ENCODE results near the gene TTC34.
"Not testable (repeated sequence)": the region's sequence is repeated elsewhere in the genome, so short reads cannot be mapped to it uniquely, and the experiment has no call there.

TTC34 gene

DNA sequence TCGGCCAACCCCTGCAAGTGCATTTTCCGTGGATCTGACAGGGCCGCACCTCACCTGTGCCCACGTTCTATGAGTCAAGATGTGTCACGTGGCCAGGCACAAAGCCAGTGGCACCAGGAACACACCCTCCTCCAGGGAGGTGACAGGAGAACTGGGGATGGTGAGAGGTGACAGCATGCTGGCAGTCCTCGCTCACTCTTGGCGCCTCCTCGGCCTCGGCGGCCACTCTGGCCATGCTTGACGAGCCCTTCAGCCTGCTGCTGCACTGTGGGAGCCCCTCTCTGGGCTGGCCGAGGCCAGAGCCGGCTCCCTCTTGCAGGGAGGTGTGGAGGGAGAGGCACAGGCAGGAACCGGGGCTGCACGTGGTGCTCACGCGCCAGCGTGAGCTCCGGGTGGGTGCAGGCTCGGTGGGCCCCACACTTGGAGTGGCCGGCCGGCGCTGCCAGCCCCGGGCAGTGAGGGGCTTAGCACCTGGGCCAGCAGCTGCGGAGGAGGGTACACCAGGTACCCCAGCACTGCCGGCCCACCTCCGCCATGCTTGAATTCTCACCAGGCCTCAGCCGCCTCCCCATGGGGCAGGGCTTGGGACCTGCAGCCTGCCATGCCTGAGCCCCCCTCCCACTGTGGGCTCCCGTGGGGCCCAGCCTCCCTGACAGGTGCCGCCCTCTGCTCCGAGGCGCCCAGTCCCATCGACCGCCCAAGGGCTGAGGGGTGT, 11.6 kb upstream of the TTC34 start:
- no peak for DNase-seq

DNA sequence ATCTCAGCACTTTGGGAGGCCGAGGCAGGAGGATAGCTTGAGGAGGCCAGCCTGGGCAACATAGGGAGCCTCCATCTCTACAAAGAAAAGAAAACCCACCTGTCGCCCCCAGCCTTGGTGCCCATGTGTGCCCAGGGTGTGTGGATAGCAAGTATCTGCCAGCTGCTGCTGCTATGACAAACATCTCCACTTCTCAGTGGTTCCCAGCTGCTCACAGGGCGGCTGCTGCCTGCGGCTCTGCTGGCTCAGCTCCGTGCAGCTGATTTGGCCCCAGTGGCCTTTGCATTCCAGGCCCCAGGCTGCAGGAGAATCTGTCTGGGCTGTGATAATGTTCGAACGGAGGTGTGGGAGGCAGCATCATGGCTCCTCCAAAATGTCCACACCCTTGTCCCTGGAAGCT, 10.6 kb upstream of the TTC34 start:
- DNase-seq, result no peak

DNA sequence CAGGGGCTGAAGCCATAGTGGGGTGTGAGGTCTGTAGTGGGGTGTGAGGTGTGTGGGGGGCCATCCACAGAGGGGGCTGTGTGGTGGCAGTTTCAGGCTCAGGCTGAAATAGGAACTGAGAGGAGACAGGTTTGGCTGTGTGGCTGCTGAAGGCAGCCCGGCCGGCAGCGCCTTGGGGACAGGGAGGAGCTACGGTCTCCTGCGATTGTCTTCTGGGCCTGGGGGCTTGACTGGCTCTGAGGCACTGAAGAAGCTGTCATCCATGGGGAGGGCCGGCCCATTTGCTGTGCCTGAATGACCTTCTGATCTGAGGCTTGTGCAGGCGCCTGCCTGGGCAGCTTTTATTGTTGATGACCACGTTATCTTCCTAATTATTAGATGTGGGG, 10.0 kb upstream of the TTC34 start:
- no peak for DNase-seq

DNA sequence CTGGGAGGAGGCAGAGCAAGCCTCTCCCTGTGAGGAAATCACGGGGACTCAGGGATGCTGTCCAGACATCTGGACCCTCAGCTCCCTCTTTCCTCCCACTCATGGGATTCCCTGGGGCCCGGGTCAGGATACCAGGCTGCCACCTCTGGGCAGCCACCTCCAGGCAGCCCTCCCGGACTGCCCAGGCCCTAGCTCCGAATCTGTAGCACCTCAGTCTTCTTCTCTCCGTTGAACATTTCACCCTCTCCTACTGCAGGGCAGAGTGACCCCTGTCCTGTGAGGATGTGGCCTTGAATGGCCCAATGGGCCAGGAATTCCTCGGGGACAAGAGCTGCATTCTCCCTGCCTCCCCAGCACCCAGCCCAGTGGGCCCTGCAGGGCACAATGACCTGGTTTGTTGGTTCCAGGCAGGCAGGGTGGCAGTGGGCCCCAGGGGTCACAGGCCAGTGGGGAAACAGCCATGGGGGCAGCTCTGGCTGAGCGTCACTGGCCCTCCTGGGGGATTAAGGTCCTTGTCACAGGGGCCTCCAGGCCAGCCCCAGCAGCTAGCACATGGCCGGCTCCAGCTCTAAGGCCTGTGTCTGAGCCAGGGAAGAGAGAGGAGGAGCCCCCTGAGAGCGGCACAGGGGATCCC, 9.5 kb upstream of the TTC34 start:
- DNase-seq, result no peak

DNA sequence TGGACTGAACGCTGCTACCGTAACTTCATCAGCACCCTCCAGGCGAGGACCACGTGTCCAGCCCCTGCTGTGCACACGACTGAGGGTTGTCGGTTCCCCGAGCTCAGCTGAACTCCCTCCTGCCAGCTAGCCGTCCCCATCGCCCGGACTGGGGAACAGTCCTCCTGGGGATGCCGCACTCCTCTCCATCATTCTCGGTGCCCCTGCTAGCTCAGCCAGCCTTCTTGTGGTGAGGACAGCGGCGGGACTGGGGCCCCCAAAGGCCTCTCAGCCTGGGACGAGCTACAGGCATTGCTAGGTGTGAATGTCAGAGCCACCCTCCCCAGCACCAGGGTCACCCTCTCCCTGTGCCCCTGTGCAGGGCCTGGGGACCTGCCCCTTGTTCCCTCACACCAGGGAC, 8.8 kb upstream of the TTC34 start:
- no peak for DNase-seq

DNA sequence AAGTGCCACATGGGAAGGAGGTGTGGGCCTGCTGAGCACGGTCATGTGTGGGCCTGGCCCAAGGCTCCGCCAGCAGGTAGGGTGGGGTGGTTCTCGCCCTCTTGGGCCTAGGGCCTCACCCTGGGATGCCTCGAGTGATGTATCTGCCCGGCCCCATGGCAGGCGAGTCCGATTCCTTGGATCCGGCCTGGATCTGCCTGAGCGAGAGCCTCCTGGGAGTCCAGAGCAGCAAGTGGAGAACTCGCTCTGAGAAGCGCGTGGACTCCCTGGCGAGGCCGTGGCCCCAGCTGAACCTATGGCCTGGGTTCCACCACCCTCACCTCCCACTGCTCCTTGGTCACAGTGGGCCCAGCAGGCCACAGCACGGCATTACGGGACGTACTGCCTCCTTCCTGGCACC, 8.2 kb upstream of the TTC34 start:
- DNase-seq, result no peak

DNA sequence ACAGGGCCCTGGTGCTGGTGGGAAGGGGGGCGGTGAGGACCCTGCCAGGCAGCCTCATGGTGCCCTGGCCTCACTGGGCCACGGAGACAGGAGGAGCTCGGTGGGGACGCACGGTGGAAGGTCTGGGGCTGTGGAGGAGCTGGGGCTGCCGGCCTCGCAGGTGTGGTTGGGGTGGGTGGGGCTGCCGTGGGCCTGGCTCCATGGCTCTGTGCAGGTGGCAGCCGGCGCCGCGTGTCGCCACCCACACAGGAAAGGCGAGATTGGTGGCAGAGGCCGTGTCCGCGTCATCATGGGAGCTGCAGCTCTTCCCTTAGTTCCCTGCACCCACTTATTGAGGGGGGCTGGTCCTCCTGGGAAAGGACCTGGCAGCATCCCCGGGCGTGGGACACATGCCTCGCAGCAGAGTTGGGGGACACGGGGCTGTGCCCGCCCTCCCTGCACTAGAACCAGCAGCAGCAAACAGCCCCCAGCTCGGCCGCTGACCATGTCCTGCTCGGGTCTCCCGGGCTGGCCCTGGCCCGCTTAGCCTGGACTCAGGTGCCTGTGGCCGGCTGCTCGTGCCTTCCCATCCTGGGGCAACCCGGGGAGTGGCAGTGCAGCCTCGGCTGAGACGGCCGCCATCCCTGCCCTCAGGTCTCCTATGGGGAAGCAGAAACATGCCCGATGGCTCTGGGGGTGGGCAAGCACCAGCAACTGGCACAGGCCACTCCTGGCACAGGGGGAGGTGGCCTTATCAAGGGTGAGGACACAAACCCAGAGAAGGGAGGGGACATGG, 7.5 kb upstream of the TTC34 start:
- no peak for DNase-seq

DNA sequence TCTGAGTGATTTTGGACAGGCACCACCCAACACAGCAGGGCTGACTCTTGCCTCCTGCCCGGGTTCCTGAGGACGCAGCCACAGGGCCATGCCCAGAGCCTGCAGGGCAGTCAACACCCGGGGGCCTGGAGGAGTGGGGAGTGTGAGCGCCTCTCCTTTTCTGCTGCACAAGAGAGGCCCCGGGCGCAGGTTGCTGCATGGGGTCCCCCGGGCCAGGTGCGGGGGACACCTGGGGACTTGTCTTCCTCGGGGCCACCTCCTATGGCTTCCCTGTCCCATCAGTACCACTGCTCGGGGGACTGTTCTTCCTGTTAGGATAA, 6.9 kb upstream of the TTC34 start:
- no peak for DNase-seq

DNA sequence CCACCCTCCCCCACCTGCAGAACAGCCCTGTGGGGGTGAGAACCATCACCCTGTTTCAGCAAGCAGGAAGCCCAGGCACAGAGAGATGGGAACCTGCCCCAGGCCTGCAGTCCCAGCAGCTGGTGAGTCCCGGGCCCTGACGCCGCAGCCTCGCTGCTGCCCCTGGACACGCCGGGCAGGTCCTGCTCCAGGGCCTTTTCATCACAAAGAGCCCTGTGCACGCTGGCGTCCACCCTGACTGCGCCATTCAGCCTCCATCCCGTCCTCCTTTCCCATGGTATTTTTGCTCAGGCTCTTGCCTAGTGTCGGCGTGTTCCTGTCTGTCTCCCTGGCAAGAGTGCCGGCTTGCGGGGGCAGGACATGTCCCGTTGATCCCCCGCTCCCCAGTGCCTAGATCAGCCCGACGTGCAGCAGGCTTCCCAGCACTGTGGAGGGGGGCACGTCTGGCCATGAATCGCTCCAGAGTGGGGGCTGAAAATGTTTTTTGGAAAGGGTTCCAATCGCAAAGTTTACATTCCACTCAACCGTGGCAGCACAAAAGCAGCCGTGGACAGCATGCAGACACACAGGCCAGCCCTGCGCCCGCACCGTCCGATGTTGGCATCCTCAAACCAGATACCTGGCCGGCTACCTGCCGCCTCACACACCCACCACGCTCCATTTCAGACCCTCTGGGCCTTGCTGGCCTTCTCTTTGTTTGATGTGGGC, 6.3 kb upstream of the TTC34 start:
- DNase-seq, result no peak

DNA sequence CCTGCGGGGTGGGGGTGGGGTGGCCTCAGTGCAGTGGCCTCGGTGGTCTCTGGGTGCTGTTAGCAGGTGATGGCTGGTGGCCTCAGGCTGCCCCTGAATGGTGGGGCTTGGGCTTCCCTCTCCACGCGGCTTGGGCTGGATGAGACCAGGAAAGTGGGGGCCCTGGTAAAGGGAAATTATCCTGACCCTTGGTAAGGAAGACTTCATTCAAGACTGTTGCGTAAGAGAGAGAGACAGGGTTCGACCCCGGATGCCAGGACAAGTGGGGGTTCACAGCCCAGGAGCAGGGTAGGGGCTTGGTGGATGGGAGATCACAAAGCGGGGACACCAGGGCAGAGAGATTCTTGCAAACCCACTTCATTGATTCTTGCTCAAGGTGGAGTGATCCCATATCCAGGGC, 5.5 kb upstream of the TTC34 start:
- no peak for DNase-seq

DNA sequence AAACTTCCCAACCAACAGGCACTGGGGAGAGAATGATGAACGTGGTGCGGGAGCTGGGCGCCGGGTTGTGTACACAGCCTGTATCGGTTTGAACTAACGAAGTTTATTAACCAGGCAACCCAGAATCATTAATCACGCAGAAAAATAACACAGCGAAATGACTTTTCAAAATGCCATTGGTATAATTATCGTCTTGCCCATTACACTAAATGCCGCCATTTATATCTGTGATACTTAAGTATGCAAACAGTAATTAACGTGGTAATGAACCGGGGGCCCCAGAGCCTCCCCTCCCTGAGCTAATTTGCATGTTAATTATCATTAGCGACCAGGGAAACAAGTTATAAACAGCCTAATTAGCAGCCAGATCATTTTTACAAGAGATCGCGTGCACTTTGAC, 5.1 kb upstream of the TTC34 start:
- no peak for DNase-seq

DNA sequence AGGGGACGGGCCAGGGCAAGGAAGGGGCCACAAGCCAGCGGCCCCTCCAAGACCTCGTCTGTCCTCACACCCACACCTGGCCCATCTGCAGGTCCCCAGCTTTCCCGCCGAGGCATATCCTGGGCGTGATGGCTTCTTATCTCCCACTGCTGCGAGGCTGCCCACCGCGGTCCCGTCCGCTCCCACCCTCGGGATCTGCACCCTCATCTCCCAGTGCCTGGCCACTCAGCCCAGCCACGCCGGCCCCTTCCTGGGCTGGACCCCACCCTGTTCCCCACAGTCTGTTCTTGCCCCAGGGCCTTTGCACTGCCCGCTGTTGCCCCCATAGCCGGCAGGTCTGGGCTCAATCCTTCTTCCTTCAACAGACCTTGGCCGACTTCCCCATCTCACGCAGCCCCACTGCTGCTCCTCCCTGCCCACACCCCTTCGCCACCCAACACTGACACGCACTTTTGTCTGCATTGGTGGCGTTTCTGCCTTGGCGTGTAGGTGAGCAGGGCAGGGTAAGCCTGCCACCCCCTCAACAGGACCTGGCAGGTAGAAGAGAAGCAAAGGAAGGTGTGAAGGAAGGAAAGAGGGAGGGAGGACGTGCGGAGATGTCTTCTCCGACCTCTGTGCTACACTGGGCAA, 4.4 kb upstream of the TTC34 start:
- no peak for DNase-seq

DNA sequence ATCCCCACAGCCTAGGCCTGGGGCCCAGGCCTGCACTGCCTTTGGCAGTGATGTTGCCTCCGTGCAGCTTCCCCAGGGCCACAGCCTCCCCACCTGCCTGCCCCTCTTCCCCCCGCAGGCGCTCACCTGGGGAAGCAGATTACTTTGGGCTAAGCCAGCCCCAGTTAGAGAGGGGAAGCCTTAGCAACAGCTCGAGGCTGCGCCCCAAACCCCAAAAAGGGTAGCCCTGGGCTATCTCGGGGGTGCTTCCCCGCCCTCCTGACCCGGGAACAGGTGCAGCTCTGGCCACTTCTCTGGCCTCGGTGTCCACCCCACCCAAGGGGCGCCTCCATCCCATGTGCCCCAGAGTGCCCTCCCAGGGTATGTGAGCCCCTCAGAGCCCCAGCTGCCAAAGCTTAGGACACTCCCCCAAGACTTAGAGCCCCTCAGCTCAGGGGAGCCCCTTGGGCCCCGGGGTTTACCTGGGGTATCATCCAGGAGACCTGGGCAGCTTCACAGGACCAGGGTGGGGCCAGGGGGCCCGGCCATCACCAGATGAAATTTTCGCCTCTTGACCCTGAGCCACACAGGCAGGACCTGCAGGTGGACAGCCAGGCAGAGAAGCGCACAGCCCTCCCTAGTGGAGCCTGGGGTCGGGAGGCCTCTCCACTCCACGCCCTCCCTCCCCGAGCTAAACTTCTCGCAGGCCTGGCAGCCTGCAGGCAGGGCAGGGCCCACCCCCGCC, 3.3 kb upstream of the TTC34 start:
- no peak for DNase-seq

DNA sequence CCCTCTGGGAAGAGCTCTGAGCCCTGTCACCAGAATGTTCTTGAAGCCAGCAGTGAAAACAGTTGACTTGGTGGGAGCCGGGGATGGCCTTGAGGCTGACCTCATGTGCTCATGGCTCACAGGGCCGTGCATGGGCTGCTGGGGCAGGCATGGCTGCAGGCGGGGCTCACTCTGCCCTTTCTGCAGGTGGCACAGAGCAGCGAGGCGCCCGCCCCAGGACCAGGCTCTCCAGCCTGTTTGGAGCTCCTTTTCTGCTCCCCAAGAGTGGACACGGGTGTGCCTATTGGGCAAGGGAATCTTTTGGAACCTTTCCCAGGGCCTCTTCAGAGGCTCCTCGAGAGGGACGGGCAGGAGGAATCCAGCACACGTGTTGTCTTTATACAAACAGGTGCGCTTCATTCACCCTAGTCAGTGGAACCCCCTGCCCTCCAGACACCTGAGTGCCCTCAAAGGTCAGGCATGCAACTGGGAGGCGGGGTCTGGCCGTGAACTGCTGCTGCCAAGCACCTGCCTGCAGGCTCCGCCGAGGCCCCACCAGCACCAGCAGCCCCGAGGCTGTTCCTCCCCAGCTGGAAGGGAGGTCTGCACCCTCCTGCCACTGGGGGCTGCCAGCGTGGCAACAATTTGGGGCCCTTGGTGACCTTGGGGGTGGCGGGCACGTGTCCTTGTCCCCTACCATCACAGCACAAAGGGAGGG, 2.6 kb upstream of the TTC34 start:
- no peak for DNase-seq

DNA sequence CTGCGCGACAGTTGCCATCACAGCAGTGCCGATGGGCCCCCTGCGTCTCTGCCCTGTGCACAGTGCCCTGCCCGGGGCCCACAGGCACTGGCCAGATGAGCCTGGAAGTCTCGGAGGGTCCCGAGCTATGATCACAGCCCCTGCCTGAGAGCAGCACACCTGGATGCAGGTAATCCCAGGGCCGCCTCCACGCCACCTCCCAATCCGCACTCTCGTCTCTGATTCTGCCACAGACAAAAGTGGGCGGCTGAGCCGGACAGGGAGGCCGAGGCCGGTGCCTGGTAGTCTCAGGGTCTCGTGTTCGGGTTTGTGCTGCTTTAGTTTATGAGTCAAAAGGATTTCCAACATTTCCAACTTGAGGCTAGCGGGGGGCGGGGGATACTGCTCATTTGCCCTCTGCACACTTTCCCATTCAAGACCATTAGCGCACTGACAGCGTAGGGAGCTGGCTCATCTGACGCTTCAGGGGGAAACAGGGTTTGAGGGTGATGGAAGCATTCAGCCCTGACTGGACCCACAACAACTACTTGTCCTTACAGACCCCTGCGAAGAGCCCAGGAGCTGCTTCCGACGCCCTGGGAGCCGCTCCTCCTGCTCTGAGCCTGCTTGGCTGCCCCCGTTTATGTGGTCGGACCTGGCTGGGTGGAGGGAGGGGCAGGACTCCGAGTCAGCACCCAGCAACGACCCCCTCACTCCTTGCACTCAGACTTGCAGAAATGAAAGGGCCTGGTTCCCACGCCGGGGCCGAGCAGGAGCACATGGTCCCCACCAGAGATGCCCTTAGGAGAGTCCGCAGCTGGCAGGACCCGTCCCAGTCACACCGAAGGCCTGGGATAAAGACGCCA, 1.8 kb upstream of the TTC34 start:
- DNase-seq, result no peak

DNA sequence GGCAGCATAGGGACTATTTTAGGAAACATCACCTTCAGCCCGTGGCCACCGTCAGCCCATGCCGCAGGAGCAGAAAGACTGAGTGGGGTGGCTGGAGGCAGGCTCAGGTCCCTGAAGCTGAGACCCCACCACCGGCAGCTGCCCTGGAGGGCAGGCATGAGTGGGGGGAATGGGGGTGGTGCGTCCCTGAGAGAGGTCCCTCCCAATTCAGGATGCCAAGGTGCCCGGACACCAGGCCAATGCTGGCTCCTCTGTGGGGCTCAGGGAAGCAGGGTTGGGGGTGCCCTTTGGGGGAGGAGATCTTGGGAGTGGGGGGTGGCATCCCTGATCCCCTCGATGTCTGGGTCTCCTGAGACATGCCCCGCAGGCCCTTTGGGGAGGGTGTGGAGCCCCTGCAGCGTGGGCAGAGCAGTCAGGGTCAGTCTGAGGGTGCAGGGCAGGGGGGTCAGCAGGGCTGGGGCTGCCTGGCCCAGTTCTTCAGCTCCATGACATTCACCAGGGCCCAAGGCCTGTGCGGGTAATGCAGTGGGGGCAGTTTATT, 998 bp upstream of the TTC34 start:
- no peak for DNase-seq

DNA sequence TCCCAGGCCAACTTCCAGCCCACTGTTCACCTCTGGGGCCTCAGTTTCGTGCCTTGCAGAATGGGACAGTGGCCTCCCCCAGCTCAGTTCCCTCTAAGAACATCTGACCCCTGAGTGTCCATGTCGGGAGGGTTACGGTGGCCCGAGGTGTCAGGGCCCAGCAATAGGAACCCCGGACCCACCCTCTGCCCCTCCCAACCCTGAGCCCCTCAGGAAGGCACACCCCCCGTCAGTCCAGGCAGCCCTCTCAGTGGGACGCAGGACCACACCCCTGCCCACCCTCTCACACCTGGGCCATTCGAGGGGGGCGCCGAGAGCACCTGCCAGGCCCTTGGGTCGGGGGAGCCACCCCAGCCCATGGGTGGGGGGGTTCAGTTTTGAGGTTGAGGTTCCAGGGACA, 447 bp downstream of the TTC34 start:
- DNase-seq, result no peak

DNA sequence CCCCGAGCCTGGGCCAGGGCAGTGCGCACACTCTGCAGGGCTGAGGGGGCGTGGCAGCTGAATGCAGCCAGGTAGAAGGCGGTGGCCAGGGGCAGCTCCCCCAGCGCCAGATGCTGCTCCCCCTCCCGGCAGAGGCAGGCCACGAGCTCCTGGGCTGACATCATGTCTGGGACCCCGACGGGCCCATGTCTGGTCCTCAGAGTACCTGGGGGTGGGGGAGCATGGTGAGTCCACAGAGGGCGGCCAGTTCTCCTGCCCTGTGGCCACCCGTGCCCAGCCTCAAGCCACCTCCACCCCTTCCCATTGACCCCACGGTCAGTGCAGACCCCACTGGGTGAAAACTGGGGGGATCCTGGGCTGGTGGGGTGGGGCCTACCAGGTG, 838 bp downstream of the TTC34 start:
- no peak for DNase-seq

DNA sequence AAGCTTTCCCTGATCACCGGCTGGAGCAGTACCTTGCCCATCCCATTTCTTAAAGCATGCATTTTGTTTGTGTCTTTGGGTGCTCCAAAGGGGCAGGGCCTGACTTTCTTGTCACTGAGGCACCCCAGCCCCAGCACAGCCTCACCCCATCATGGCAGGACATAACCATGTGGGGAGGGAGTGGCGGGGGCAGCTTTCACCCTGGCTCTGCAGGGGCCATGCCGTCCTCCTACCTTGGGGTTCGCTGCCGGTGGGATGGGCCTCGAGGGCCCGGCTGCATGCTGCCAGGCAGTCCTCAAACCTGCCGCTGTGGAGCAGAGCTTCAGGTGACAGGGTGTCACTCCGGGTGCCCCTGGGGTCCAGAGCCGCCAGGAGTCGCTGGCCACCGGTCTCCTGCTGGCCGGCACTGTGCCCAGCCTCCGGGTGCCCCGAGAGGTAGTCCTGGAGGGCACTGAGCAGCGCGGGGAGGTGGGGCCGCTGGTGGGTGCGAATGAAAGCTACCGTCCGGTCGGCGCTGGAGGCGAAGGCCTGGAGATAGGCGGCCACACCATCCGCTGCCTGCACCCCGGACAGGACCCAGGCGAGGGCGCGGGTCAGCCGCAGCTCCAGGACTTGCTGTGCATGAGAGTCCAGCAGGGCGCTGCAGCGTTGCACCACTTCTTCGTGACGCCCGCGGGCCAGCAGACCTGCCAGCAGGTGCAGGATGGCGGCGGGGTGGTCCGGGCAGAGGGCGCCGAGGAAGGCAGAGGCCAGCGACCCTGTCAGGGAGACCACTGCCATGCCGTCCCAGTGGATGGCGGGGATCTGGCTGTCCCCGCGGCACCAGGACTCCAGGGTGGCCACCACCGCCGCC, 1.5 kb downstream of the TTC34 start:
- no peak for DNase-seq

DNA sequence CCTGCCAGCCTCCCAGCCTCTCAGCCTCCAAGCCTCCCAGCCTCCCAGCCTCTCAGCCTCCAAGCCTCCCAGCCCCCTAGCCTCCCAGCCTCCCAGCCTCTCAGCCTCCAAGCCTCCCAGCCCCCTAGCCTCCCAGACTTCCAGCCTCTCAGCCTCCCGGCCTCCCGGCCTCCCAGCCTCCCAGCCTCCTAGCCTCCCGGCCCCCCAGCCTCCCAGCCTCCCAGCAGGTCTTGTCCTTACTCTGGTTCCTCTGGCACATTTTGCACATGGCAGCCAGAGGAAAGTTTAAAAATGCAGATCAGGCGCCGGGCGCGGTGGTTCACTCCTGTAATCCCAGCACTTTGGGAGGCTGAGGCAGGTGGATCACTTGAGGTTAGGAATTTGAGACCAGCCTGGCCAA, 2.5 kb downstream of the TTC34 start:
- DNase-seq, result not testable (repeated sequence)
